ENCODE results near the gene ABCG5.

Gene ABCG5
- 0 reads per million in 2 experiments for total RNA-seq

- no peak for DNase-seq (ENCODE audit: low read depth)
These were observed at the start of gene ABCG5, which contains the start of gene ABCG8 for GRCh38 chr2:43838560-43839267. ABCG5 (minus strand) TSS chr2:43838839; CDS start chr2:43838679, 160 bp downstream. ABCG8 (plus strand) TSS chr2:43838971; CDS start chr2:43839054, 83 bp downstream.

GRCh38 chr2:43887176-43887575 lies 48.5 kb upstream of the ABCG5 start:
- DNase-seq (ENCODE audit: low read depth), result no peak

- DNase-seq (ENCODE audit: low read depth), result no peak
These were observed 46.5 kb upstream of the ABCG5 start for GRCh38 chr2:43885132-43885632.

GRCh38 chr2:43884689-43885088 lies 46.0 kb upstream of the ABCG5 start:
- DNase-seq (ENCODE audit: low read depth), result no peak

GRCh38 chr2:43882312-43882711 lies 43.7 kb upstream of the ABCG5 start:
- no peak for DNase-seq (ENCODE audit: low read depth)

GRCh38 chr2:43880952-43881351 lies 42.3 kb upstream of the ABCG5 start:
- no peak for DNase-seq (ENCODE audit: low read depth)

- no peak for DNase-seq (ENCODE audit: low read depth)
These were observed 41.8 kb upstream of the ABCG5 start for GRCh38 chr2:43880471-43880870.

GRCh38 chr2:43879261-43879660 lies 40.6 kb upstream of the ABCG5 start:
- DNase-seq (ENCODE audit: low read depth), result no peak

- DNase-seq (ENCODE audit: low read depth), result peak; percentile 25
These were observed 39.3 kb upstream of the ABCG5 start for GRCh38 chr2:43877782-43878464.

GRCh38 chr2:43874776-43875451 lies 36.3 kb upstream of the ABCG5 start:
- no peak for DNase-seq (ENCODE audit: low read depth)

GRCh38 chr2:43872151-43872550 lies 33.5 kb upstream of the ABCG5 start:
- no peak for DNase-seq (ENCODE audit: low read depth)

- DNase-seq (ENCODE audit: low read depth), result no peak
These were observed 16.7 kb upstream of the ABCG5 start for GRCh38 chr2:43855292-43855691.

- DNase-seq (ENCODE audit: low read depth), result no peak
These were observed 16.0 kb upstream of the ABCG5 start for GRCh38 chr2:43854671-43855070.

- no peak for DNase-seq (ENCODE audit: low read depth)
These were observed 14.8 kb upstream of the ABCG5 start for GRCh38 chr2:43853141-43854081.

- no peak for DNase-seq (ENCODE audit: low read depth)
These were observed 13.6 kb upstream of the ABCG5 start for GRCh38 chr2:43852196-43852730.

GRCh38 chr2:43851011-43851980 lies 12.7 kb upstream of the ABCG5 start:
- no peak for DNase-seq (ENCODE audit: low read depth)

GRCh38 chr2:43848214-43848613 lies 9.6 kb upstream of the ABCG5 start:
- no peak for DNase-seq (ENCODE audit: low read depth)

GRCh38 chr2:43846140-43846793 lies 7.6 kb upstream of the ABCG5 start:
- DNase-seq (ENCODE audit: low read depth), result no peak

- DNase-seq (ENCODE audit: low read depth), result no peak
These were observed 6.5 kb upstream of the ABCG5 start for GRCh38 chr2:43845181-43845580.

- no peak for DNase-seq (ENCODE audit: low read depth)
These were observed 4.2 kb upstream of the ABCG5 start for GRCh38 chr2:43842866-43843226.
